Spleen (tissue), 7 donors: Measurements from ENCODE around the gene KRTAP5-11.

Experiments used
- CTCF ChIP-seq, 11 experiments: fragments of 200-600 bp in 7 of 11; fragments of 450-650 bp in 4 of 11; sonication (generic) in 4 of 11; IDR thresholded peaks in 8 of 11; conservative IDR thresholded peaks in 3 of 11; 1 replicate in 7 of 11; 2 replicates in 4 of 11; pipeline versions ENCODE4 v1.4.0 to v1.8.0; 2016 to 2021; ENCODE audit warnings: antibody characterized with exemption in 11 of 11, inconsistent platforms in 4 of 11, mild to moderate bottlenecking in 1 of 11
- POLR2A ChIP-seq, 3 donors: fragments of 450-650 bp; IDR thresholded peaks; one replicate each; pipeline ENCODE4 v1.5.1; 2017; ENCODE audit warnings: antibody characterized with exemption in 3 of 3, mild to moderate bottlenecking in 1 of 3
- POLR2AphosphoS5 ChIP-seq, 3 donors: sonication (generic); formaldehyde crosslinking; IDR thresholded peaks; one replicate each; pipeline ENCODE4 v1.5.1; 2017; ENCODE audit warnings: antibody characterized with exemption in 3 of 3
- donor health status: DM: no; HTN: no; CAD: no; lungs with moderate emphysema.
- donor health status: DM: no; HTN: no; CAD: no.
- donor health status: DM: no; HTN: no; CAD: no.

DNA sequence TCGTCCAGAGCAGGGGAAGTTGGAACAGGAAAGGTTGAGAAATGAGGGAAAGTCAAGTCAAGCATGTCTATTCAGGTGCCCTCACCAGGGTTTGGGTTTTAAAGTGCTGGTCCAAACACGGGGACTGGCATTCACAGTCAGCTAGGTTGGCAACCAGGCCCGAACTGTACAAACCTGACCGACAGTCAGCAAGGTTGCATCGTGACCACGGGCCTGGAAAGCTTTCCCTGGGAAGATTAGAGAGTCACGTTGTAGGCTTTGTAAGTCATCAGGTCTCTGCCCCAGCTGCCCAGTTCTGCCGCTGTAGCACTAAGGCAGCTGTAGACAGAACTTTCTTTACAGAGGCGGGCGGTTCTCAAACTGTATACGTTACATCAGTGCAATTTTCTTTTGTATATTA is 9.9 kb downstream of the KRTAP5-11 start:
- TF ChIP-seq POLR2AphosphoS5 (IDR thresholded peaks at IDR 0.05) (no peak), CTCF (IDR thresholded peaks at IDR 0.05 in 8 of 11, conservative IDR thresholded peaks at IDR 0.05 in 3 of 11) (no peak), POLR2A (IDR thresholded peaks at IDR 0.05) (no peak)
